ENCODE data around the gene ETFA.

ETFA gene

DNA sequence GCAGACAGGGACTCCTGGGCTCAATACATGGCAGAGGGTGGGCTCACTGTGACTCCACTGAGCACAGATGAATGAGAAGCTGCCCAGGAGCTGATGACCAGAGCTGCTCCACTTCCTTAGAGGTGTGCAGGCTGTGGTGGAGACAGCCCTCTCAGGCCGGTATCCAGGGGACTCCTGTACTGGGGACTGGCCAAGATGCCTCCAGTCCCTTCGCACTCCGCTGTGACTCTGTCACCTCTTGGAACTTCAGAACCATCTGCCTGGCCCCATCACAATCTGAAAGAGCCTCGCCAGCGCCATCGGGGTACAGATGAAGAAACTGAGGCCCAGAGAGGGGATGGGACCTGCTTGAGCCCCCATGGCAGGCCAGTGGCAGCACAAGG lies 111.2 kb downstream of the ETFA start:
- H3K79me2 ChIP-seq (ENCODE audit: low read length), result no peaks in the 10 kb centered on the region
- H3K9ac ChIP-seq (ENCODE audit: low read length), result no peak overlapping the region
- no peaks in the 10 kb centered on the region for H3F3A ChIP-seq (ENCODE audit: insufficient read depth, low read length)

DNA sequence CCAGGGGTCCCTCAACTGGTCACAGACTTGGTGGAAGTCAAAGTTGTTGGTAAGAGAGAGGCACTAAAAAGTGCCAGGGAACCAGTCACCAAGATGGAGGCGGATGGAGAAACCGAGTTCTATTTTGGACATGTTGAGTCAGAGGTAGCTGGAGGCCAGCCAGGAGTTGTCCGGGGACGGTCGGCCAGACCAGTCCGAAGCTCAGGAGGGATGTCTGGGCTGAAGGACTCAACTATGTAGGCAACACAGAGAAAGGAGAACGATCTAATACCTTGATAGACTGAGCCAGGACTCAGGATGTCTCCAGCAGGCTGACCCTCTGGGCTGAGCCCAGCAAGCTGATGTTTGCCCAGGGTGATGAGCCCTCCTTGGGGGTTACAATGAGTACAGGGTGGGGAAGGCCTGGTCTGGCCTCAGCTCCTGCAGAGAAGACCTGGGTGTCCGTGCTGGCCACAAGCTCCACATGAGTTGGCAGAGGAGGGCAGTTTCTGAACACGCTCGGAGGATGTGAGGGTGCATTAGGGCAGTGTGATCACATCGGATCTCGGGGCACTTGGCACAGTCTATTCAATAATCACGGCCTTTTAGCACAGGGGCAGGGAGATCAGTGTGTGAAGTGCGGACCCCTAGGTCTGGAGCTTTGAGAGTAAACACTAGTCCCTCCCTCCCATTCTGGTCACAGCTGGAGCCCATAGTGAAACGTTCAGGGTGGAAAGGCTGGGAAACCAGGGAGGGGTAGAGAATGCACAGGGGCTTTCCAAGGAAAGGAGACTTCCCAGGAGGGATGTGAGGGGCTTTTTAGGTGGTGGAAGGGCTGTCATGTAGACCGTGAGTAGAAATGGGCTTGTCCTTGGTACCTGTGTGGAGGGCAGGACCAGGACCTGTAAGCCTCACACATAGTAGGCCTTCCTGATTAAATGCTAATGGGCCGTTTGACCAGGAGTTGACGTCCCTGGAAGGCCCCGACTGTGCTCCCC lies 111.9 kb downstream of the ETFA start:
- Histone ChIP-seq H3K4me3 (ENCODE audit: low read length) (no peak overlapping the region), H4K20me1 (ENCODE audit: insufficient read depth, low read length) (no peaks in the 10 kb centered on the region), H3K79me2 (ENCODE audit: low read length) (no peaks in the 10 kb centered on the region), H3F3A (ENCODE audit: insufficient read depth, low read length) (no peaks in the 10 kb centered on the region), H3K4me1 (ENCODE audit: low read length) (no peaks in the 10 kb centered on the region), H3K4me2 (ENCODE audit: low read depth, low read length) (no peak overlapping the region), H2AFZ (ENCODE audit: low read length) (no peak overlapping the region), H3K9me2 (replicated peaks; ENCODE audit: insufficient read depth, low read length) (no peaks in the 10 kb centered on the region), H3K27ac (ENCODE audit: low read length) (no peak overlapping the region), H3K9ac (ENCODE audit: low read length) (no peak overlapping the region), H3K27me3 (replicated peaks; ENCODE audit: insufficient read depth, low read length) (no peaks in the 10 kb centered on the region), H3K36me3 (replicated peaks; ENCODE audit: insufficient read depth, low read length) (no peaks in the 10 kb centered on the region), H3K9me3 (replicated peaks; ENCODE audit: insufficient read depth, low read length) (no peaks in the 10 kb centered on the region)
- DNase-seq, result no peak
- TF ChIP-seq, protein P1, sequence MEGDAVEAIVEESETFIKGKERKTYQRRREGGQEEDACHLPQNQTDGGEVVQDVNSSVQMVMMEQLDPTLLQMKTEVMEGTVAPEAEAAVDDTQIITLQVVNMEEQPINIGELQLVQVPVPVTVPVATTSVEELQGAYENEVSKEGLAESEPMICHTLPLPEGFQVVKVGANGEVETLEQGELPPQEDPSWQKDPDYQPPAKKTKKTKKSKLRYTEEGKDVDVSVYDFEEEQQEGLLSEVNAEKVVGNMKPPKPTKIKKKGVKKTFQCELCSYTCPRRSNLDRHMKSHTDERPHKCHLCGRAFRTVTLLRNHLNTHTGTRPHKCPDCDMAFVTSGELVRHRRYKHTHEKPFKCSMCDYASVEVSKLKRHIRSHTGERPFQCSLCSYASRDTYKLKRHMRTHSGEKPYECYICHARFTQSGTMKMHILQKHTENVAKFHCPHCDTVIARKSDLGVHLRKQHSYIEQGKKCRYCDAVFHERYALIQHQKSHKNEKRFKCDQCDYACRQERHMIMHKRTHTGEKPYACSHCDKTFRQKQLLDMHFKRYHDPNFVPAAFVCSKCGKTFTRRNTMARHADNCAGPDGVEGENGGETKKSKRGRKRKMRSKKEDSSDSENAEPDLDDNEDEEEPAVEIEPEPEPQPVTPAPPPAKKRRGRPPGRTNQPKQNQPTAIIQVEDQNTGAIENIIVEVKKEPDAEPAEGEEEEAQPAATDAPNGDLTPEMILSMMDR (IDR thresholded peaks at IDR 0.05; ENCODE audit: low read length), result no peak

More for the DNA sequence above, 111.2 kb downstream of the ETFA start:
- Histone ChIP-seq H3K4me3 (ENCODE audit: low read length) (no peak overlapping the region), H3K9me3 (replicated peaks; ENCODE audit: insufficient read depth, low read length) (no peaks in the 10 kb centered on the region), H3K36me3 (replicated peaks; ENCODE audit: insufficient read depth, low read length) (no peaks in the 10 kb centered on the region), H3K9me2 (replicated peaks; ENCODE audit: insufficient read depth, low read length) (no peaks in the 10 kb centered on the region), H4K20me1 (ENCODE audit: insufficient read depth, low read length) (no peaks in the 10 kb centered on the region), H3K4me1 (ENCODE audit: low read length) (no peaks in the 10 kb centered on the region), H3K27me3 (replicated peaks; ENCODE audit: insufficient read depth, low read length) (no peaks in the 10 kb centered on the region), H3K4me2 (ENCODE audit: low read depth, low read length) (no peak overlapping the region), H2AFZ (ENCODE audit: low read length) (no peak overlapping the region), H3K27ac (ENCODE audit: low read length) (no peak overlapping the region)
- TF ChIP-seq, protein P1 (IDR thresholded peaks at IDR 0.05; ENCODE audit: low read length), result no peak
- TF ChIP-seq EZH2 (optimal IDR thresholded peaks at IDR 0.05; ENCODE audit: low read depth, low read length) (no peak), EZH2phosphoT487 (IDR thresholded peaks at IDR 0.05; ENCODE audit: low read length) (no peak)
- DNase-seq, result no peak

DNA sequence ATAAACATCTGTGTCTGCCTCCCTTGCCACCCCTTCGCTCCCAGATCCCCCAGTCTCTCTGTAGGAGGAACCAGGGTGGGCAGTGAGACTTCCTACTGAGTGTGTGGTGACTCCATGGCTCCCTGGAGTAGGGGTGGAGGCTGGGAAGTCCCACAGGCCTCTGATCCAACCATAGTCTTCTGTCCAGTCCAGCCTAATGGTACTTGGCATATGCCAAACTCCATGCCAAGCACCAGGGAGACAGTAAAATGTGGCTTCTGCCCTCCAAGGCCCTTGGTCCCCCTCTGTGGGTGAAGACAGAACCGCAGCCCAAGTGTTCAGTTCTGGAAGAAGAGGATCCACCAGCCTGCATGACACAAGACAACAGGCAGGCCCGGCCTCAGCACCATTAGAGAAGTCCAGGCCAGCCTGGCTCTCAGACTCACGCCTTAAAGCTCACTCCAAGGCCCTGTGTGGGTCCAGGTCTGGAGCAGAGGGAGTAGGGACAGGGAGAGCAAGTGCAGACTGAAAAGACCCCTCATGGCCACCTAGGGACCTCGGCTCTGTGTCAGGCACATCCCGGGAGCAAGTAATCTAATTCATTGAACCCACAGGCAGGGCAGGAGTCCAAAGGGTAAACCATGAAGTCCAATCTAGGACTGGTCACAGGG lies 112.7 kb downstream of the ETFA start:
- Histone ChIP-seq H3K79me2 (ENCODE audit: low read length) (no peaks in the 10 kb centered on the region), H3K27me3 (replicated peaks; ENCODE audit: insufficient read depth, low read length) (no peaks in the 10 kb centered on the region), H3K9me3 (replicated peaks; ENCODE audit: insufficient read depth, low read length) (no peaks in the 10 kb centered on the region), H3F3A (ENCODE audit: insufficient read depth, low read length) (no peaks in the 10 kb centered on the region), H3K4me1 (ENCODE audit: low read length) (no peaks in the 10 kb centered on the region), H3K27ac (ENCODE audit: low read length) (no peak overlapping the region), H3K36me3 (replicated peaks; ENCODE audit: insufficient read depth, low read length) (no peaks in the 10 kb centered on the region), H2AFZ (ENCODE audit: low read length) (no peak overlapping the region), H4K20me1 (ENCODE audit: insufficient read depth, low read length) (no peaks in the 10 kb centered on the region), H3K9me2 (replicated peaks; ENCODE audit: insufficient read depth, low read length) (no peaks in the 10 kb centered on the region), H3K4me3 (ENCODE audit: low read length) (no peak overlapping the region), H3K4me2 (ENCODE audit: low read depth, low read length) (no peak overlapping the region), H3K9ac (ENCODE audit: low read length) (no peak overlapping the region)
- DNase-seq, result no peak
- TF ChIP-seq EZH2phosphoT487 (IDR thresholded peaks at IDR 0.05; ENCODE audit: low read length) (no peak), EZH2 (optimal IDR thresholded peaks at IDR 0.05; ENCODE audit: low read depth, low read length) (no peak)
- TF ChIP-seq, protein P1 (IDR thresholded peaks at IDR 0.05; ENCODE audit: low read length), result no peak
